GM10248 (cell line): ENCODE results near the gene TLE3.

ENCODE experiments used
- CTCF ChIA-PET: fragments of 300-600 bp; sonication (Branson Sonifier 250); formaldehyde crosslinking; extraction: SDS; loops from one replicate; lab custom pipeline; 2021; ENCODE audit warnings: antibody characterized with exemption; lab: Yijun Ruan, JAX
- POLR2A ChIA-PET: fragments of 350-650 bp; sonication (Branson Sonifier 250); formaldehyde crosslinking; extraction: SDS; loops from one replicate; lab custom pipeline; 2020; ENCODE audit warnings: antibody characterized with exemption; lab: Yijun Ruan, JAX
- DNase-seq: peaks from one replicate; pipeline ENCODE4 v3.0.0; 2012; ENCODE audit errors: extremely low spot score
- TF ChIP-seq, protein P1 (sequence below): IDR thresholded peaks from 2 replicates; pipeline ENCODE4 v1.5.1; 2012; ENCODE audit warnings: mild to moderate bottlenecking, low read depth; ENCODE audit errors: extremely low read depth, missing control alignments, control extremely low read depth

The TLE3 gene

DNA sequence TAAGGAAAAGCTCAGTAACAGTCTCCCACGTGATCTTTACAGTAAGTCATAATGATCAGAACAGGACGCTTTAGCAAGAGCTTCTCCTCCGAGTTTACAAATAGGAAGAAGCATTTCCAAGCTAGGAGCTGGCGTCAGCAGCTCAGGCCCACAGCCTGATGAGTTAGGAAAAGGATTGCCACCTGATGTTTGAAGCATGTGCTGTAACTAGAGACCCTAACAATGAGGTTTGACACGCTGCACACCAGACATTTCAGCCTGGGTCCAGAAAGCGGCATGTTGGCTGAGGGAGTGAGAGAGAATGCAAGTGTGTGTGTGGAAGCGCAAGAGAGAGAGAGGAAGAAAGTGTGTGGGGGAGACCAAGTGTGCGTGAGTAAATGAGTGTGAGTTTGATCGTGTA is 47.3 kb downstream of the TLE3 start:
- CTCF ChIA-PET = no interaction called here
- TF ChIP-seq, protein P1, sequence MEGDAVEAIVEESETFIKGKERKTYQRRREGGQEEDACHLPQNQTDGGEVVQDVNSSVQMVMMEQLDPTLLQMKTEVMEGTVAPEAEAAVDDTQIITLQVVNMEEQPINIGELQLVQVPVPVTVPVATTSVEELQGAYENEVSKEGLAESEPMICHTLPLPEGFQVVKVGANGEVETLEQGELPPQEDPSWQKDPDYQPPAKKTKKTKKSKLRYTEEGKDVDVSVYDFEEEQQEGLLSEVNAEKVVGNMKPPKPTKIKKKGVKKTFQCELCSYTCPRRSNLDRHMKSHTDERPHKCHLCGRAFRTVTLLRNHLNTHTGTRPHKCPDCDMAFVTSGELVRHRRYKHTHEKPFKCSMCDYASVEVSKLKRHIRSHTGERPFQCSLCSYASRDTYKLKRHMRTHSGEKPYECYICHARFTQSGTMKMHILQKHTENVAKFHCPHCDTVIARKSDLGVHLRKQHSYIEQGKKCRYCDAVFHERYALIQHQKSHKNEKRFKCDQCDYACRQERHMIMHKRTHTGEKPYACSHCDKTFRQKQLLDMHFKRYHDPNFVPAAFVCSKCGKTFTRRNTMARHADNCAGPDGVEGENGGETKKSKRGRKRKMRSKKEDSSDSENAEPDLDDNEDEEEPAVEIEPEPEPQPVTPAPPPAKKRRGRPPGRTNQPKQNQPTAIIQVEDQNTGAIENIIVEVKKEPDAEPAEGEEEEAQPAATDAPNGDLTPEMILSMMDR = no peak
- no peak for DNase-seq
- POLR2A ChIA-PET = no interaction called here

DNA sequence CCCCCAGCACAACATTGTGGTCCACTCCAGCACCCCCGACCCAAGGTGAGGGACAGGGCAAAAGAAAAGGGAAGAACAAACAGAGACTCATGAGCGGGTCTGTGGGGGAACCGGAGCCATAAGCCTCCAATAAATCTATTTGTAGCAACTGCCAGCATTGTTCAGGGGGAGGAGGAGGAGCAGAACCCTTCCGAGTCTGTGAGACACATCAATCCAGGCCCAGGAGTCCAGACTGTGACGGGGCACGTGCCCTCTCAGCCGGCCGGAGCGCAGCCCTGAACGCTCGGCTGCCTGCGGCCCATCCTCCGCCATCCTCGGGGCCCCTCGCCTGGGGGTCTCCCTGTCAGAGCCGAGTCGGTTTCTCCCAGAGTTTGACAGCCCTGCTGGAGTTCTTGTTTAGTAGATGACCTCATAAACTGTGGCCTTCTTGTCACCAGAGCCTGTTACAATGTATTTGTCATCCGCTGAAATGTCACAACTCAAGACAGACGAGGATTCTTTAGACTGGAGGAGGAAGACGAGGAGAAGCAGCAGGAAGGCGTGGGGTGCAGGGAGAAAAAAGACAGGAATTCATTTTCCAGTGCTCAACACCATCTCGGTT is 47.9 kb downstream of the TLE3 start:
- TF ChIP-seq, protein P1 = no peak
- DNase-seq = no peak
- CTCF ChIA-PET = no interaction called here
- POLR2A ChIA-PET = no interaction called here

GRCh38 chr15:70048578-70049514 is 48.9 kb downstream of the TLE3 start:
- POLR2A ChIA-PET = no interaction called here
- no peak for DNase-seq
- CTCF ChIA-PET = no interaction called here
- TF ChIP-seq, protein P1 = no peak

- ChIA-PET CTCF (no interaction called here), POLR2A (no interaction called here)
- DNase-seq = no peak
- TF ChIP-seq, protein P1 = no peak
These were observed 49.5 kb downstream of the TLE3 start for GRCh38 chr15:70048198-70048565.

- DNase-seq = no peak
- POLR2A ChIA-PET = no interaction called here
- CTCF ChIA-PET = interaction anchor here (1.4 kb wide), 1 partner anchor 11 kb away, joined by 4 read pairs; no protein-coding TSS in a partner anchor
These were observed 50.1 kb downstream of the TLE3 start for GRCh38 chr15:70047386-70048197.

More at GRCh38 chr15:70047386-70048197, 50.1 kb downstream of the TLE3 start:
- TF ChIP-seq, protein P1 = no peak
